Stimulated activated CD4-positive, alpha-beta T cell treated with anti-CD3 and anti-CD28 coated beads, Interleukin-12 subunit alpha, Interleukin-12 subunit beta, amount 100 ng/mL, for 4 hours (primary cell): Measurements from ENCODE around the gene USP48.
"Not testable (repeated sequence)": the region's sequence is repeated elsewhere in the genome, so short reads cannot be mapped to it uniquely, and the experiment has no call there.

Experiments used
- DNase-seq: peaks from one replicate; pipeline ENCODE4 v3.0.0-alpha.2; 2020

The USP48 gene

GRCh38 chr1:21782868-21783678 is at the start of gene USP48:
Gene USP48, minus strand, starts transcription at chr1:21783149. Its CDS starts 192 bp downstream, at chr1:21782957.
- DNase-seq, result peak; percentile 94

GRCh38 chr1:21831454-21831970 is 48.6 kb upstream of the USP48 start:
- no peak for DNase-seq

GRCh38 chr1:21830792-21831453 is 48.0 kb upstream of the USP48 start:
- DNase-seq, result no peak

GRCh38 chr1:21829294-21829693 is 46.3 kb upstream of the USP48 start:
- DNase-seq, result no peak

- DNase-seq, result no peak
These were observed 45.7 kb upstream of the USP48 start for GRCh38 chr1:21828506-21829210.

DNA sequence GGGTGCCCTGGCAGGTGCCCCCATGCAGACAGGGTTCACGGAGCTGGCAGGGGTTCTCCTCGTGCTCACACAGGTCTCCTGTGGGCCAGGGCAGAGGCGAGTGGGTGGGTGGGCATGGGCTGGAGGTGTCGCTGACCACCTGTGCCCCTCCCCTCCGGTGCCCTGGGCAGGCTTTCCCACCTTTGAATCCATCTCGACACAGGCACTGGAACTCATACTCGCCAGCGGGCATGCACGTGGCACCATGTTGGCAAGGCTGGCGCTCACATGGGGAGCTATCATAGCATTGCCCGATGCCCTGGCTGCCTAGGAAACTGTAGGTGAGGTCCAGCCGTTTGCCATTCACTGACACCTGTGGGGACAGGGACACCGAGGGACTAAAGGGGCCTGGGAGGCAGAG is 45.1 kb upstream of the USP48 start:
- no peak for DNase-seq

DNA sequence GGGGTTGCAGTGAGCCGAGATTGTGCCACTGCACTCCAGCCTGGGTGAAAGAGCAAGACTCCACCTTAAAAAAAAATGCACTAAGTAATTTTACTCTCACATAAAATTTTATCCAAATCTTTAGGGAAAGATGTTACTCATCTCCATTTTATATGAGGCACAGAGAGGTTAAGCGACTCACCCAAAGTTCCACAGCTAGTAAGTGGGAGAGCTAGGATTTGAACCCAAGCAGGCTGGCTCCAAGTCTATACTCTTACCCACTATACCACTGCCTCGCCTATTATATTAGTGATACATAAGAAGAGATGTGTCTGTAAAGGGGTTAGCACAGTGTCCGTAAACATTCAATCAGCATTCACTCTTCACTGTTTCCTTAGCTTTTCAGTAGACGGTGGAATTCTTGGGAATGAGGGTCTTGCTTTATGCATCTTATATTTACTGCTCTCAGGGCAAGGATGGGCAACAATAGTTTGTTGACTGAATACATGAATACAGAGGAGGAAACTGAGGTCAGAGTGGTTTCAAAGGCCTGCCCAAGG is 44.3 kb upstream of the USP48 start:
- DNase-seq, result no peak

- DNase-seq, result not testable (repeated sequence)
These were observed 43.7 kb upstream of the USP48 start for GRCh38 chr1:21826694-21827093.

DNA sequence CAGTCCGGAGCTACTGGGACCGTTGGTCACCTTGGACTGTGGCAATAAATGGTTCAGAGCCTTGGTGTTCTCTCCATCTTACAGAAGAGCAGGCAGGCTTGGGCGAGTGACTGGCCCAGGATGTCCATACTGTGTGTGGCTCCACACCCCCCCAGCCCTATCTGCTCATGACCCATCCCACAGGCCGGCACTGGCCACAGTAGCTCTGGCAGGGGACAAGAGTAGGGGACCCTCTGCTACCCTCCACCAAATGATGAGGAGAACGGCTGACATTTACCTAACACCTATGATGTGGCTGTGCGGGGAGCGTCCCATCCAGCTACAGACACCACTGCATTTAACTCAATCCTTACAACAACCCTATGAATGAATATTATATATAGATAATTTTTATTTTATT is 42.4 kb upstream of the USP48 start:
- DNase-seq, result no peak

GRCh38 chr1:21824926-21825325 is 42.0 kb upstream of the USP48 start:
- no peak for DNase-seq

DNA sequence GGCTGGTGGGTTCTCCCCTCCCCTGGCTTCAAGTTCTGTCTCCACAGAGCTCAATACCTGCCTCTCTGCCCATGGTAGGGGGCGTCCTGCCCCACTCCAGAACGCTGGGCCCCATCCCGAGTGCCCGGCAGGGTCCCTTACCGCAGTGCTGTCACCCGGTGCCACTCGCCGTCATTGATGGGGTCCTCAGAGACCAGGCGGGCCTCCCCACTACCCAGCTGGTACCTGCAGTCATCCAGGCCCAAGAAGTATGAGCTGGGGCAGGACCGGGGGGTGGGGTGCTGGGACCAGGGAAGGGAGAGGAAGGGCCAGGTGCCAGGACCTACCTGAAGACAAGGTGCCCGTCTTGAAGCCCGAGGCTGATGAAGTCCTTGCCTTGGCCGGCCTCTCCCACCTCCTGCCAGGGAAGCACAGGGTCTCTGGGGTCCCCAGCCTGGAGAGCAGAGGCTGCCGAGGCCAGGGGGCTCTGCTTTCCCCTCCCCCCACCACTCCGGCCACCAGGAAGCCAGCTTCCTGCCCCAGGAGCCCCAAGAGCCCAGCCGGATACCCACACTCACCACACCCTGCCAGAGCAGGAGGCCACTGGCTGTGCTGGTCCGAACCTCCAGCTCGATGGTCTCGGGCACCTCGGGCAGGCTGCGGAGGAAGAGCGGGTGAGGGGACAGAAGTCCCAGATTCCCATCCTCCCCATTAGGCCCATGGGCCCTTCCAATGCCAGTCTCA is 41.2 kb upstream of the USP48 start:
- no peak for DNase-seq

GRCh38 chr1:21823206-21823979 is 40.4 kb upstream of the USP48 start:
- DNase-seq, result no peak

GRCh38 chr1:21822349-21822748 is 39.4 kb upstream of the USP48 start:
- no peak for DNase-seq

GRCh38 chr1:21821385-21822019 is 38.6 kb upstream of the USP48 start:
- no peak for DNase-seq

GRCh38 chr1:21820597-21821232 is 37.8 kb upstream of the USP48 start:
- DNase-seq, result no peak

GRCh38 chr1:21818656-21819055 is 35.7 kb upstream of the USP48 start:
- peak; percentile 22 for DNase-seq

DNA sequence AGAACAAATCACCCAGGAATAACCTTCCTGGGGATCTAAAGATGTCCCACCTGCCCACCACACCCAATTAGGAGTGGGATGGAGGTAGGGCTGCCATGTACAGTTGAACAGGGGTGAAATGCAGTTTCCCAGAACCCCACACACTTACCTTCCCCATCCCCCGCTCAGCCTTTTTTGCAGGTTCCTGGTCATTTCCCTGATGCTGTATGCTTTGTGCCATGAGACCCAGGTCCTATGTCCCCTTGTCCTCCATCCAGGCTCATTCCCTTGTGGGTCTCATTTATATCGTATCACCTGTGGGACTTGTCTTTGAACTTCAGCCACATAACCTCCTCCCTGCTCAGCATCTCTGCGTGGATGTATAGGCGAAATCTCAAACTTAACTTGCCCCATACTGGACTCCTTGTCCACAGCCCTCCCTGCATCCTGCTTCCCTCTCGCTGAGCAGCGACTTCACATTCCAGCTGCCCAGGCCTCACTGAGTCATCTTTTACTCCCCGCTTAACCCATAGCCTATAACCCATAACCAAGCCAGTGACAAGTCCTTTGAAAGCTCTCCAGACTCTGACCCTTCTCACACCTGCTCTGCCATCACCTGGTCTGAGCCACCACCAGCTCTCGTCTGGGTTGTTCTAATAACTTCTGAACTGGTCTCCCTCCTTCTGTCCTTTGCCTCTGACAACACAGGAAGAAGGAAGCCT is 33.8 kb upstream of the USP48 start:
- DNase-seq, result no peak

- DNase-seq, result no peak
These were observed 32.9 kb upstream of the USP48 start for GRCh38 chr1:21815724-21816321.

GRCh38 chr1:21814981-21815582 is 32.1 kb upstream of the USP48 start:
- DNase-seq, result no peak
